CD4-positive, alpha-beta memory T cell (primary cell): ENCODE data around the gene POLR1D. TPM values are rescaled to one million over a fixed set of nuclear protein-coding genes. Genes with fewer than 3 reads are reported as not detected.

ENCODE experiments used
- CTCF ChIA-PET: fragments of 350-600 bp; sonication (Branson Sonifier 250); formaldehyde crosslinking; loops from one replicate; lab custom pipeline; 2021; ENCODE audit warnings: inconsistent platforms; ENCODE audit not compliant: partially characterized antibody; lab: Charles Lee
- POLR2A ChIA-PET: fragments of 350-600 bp; sonication (Branson Sonifier 250); formaldehyde crosslinking; loops from one replicate; lab custom pipeline; 2021; ENCODE audit not compliant: partially characterized antibody; lab: Charles Lee
- DNase-seq, 5 donors: peaks; one replicate each; pipeline versions ENCODE4 v3.0.0 to v3.0.0-alpha.2; 2020 to 2022; ENCODE audit warnings: mixed read lengths in 1 of 5
- H3K27ac ChIP-seq: one replicate; pipeline ENCODE4 v1.7.0; 2013; ENCODE audit warnings: low read depth, low read length
- H3K27me3 ChIP-seq: 2 replicates; pipeline ENCODE4 v1.7.0; 2013; ENCODE audit warnings: mild to moderate bottlenecking, low read length, moderate library complexity; ENCODE audit not compliant: insufficient read depth
- H3K36me3 ChIP-seq: 2 replicates; pipeline ENCODE4 v1.7.0; 2013; ENCODE audit warnings: mild to moderate bottlenecking, low read length, moderate library complexity; ENCODE audit not compliant: insufficient read depth
- H3K4me1 ChIP-seq: 2 replicates; pipeline ENCODE4 v1.7.0; 2013; ENCODE audit warnings: mild to moderate bottlenecking, low read length, moderate library complexity; ENCODE audit not compliant: insufficient read depth
- H3K4me3 ChIP-seq, 2 donors: one replicate each; pipeline ENCODE4 v1.7.0; 2013; ENCODE audit warnings: low read length in 2 of 2, mild to moderate bottlenecking in 1 of 2
- H3K9me3 ChIP-seq, 2 donors: one replicate each; pipeline ENCODE4 v1.7.0; 2013; ENCODE audit warnings: low read length in 2 of 2, control low read depth in 1 of 2; ENCODE audit not compliant: control insufficient read depth in 1 of 2
- H3K27ac Mint-ChIP-seq, 7 donors: one replicate each; pipeline ENCODE4 v1.8.0; 2020 to 2021; ENCODE audit warnings: mixed read lengths in 7 of 7, mild to moderate bottlenecking in 6 of 7, inconsistent platforms in 3 of 7, moderate library complexity in 3 of 7
- H3K27me3 Mint-ChIP-seq, 2 donors: one replicate each; pipeline ENCODE4 v1.8.0; 2020 to 2021; ENCODE audit warnings: mixed read lengths in 2 of 2
- H3K36me3 Mint-ChIP-seq, 2 donors: one replicate each; pipeline ENCODE4 v1.8.0; 2020 to 2021; ENCODE audit warnings: mixed read lengths in 2 of 2, inconsistent platforms in 1 of 2, mild to moderate bottlenecking in 1 of 2
- H3K4me1 Mint-ChIP-seq, 4 donors: one replicate each; pipeline ENCODE4 v1.8.0; 2020 to 2021; ENCODE audit warnings: mixed read lengths in 4 of 4, mild to moderate bottlenecking in 1 of 4
- H3K4me3 Mint-ChIP-seq, 8 donors: one replicate each; pipeline ENCODE4 v1.8.0; 2020 to 2021; ENCODE audit warnings: mixed read lengths in 8 of 8, mild to moderate bottlenecking in 7 of 8, moderate library complexity in 6 of 8, inconsistent platforms in 3 of 8
- H3K9me3 Mint-ChIP-seq, 8 donors: one replicate each; pipeline ENCODE4 v1.8.0; 2020 to 2021; ENCODE audit warnings: mixed read lengths in 8 of 8, mild to moderate bottlenecking in 5 of 8, inconsistent platforms in 3 of 8, moderate library complexity in 1 of 8
- intact Hi-C: fragments of 100-400 bp; cut with micrococcal nuclease; formaldehyde crosslinking; loops from one replicate; pipeline ENCODE4 v1.15.1; 2023
- polyA plus RNA-seq, 2 donors: library from polyadenylated mRNA; unstranded; fragments of 300-500 nt; fragmentation: Illumina TruSeq; gene quantifications; one replicate each; pipeline ENCODE4 v1.2.3, GENCODE V29; 2021
- total RNA-seq, 2 experiments: library from RNA; stranded (reverse); gene quantifications; one replicate each; pipeline ENCODE4 v1.2.3, GENCODE V29; 2021

Gene POLR1D
- total and polyA plus RNA-seq, 4 experiments from 2014 or later = 117 to 152 (median 147) TPM

DNA sequence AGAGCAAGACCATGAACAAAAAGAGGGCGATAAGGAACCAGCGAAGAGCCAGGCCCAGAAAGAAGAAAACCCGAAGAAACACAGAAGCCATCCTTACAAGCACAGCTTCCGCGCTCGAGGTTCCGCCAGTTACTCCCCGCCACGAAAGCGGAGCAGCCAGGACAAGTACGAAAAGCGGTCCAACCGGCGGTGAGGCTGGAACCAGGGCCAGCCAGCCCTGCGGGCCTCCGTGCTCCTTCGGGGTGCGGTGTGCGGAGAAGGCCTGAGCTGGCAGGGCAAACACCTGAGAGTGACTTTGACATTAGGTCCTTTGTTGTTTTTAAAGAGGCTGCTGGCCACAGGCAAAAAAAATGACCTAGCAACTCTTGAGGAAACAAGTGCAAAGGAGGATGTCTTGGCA, 44.1 kb downstream of the POLR1D start:
- H3K27ac Mint-ChIP-seq = no peak overlapping the region
- no peaks in the 10 kb centered on the region for H3K9me3 Mint-ChIP-seq
- no peaks in the 10 kb centered on the region for H3K9me3 ChIP-seq
- no peaks in the 10 kb centered on the region for H3K27me3 ChIP-seq
- H3K36me3 ChIP-seq = peaks cover 8% of the 10 kb centered on the region
- no peaks in the 10 kb centered on the region for H3K27me3 Mint-ChIP-seq
- H3K27ac ChIP-seq = no peak overlapping the region
- intact Hi-C loops = no loop called here
- no peak overlapping the region for H3K4me3 Mint-ChIP-seq
- no peaks in the 10 kb centered on the region for H3K4me1 ChIP-seq
- peaks cover 14 to 21% of the 10 kb centered on the region in 2 donors for H3K36me3 Mint-ChIP-seq
- H3K4me3 ChIP-seq = no peak overlapping the region
- ChIA-PET POLR2A (no interaction called here), CTCF (interaction anchor here (1.6 kb wide), 1 partner anchor 161 kb away, joined by 7 read pairs; no protein-coding TSS in a partner anchor)
- peaks cover 0 to 6% (median 3%) of the 10 kb centered on the region in 4 donors for H3K4me1 Mint-ChIP-seq
- DNase-seq = no peak

GRCh38 chr13:27666951-27667350, 45.3 kb downstream of the POLR1D start:
- ChIA-PET CTCF (interaction anchor here (1.6 kb wide), 1 partner anchor 160 kb away, joined by 7 read pairs; no protein-coding TSS in a partner anchor), POLR2A (no interaction called here)
- Histone ChIP-seq H3K27ac (no peak overlapping the region), H3K9me3 (no peaks in the 10 kb centered on the region), H3K4me1 (no peaks in the 10 kb centered on the region), H3K4me3 (no peak overlapping the region), H3K36me3 (peaks cover 8% of the 10 kb centered on the region), H3K27me3 (no peaks in the 10 kb centered on the region)
- peaks cover 0 to 4% (median 2%) of the 10 kb centered on the region in 4 donors for H3K4me1 Mint-ChIP-seq
- no peaks in the 10 kb centered on the region for H3K9me3 Mint-ChIP-seq
- DNase-seq = no peak
- intact Hi-C loops = no loop called here
- H3K27ac Mint-ChIP-seq = peak overlapping the region in 3 of 7 donors; percentile 32 to 62 (median 54)
- no peaks in the 10 kb centered on the region for H3K27me3 Mint-ChIP-seq
- H3K36me3 Mint-ChIP-seq = peaks cover 13 to 21% of the 10 kb centered on the region in 2 donors
- no peak overlapping the region for H3K4me3 Mint-ChIP-seq

- peaks cover 13 to 23% of the 10 kb centered on the region in 2 donors for H3K36me3 Mint-ChIP-seq
- H3K27me3 ChIP-seq = no peaks in the 10 kb centered on the region
- H3K9me3 ChIP-seq = no peaks in the 10 kb centered on the region
- ChIA-PET POLR2A (no interaction called here), CTCF (interaction anchor here (1.1 kb wide), 1 partner anchor 9 kb away, joined by 5 read pairs; no protein-coding TSS in a partner anchor)
- H3K4me1 ChIP-seq = no peaks in the 10 kb centered on the region
- intact Hi-C loops = no loop called here
- H3K27ac Mint-ChIP-seq = no peak overlapping the region
- peaks cover 0 to 3% (median 1%) of the 10 kb centered on the region in 4 donors for H3K4me1 Mint-ChIP-seq
- no peak for DNase-seq
- no peak overlapping the region for H3K4me3 Mint-ChIP-seq
- H3K4me3 ChIP-seq = no peak overlapping the region
- no peak overlapping the region for H3K27ac ChIP-seq
- H3K36me3 ChIP-seq = peaks cover 8% of the 10 kb centered on the region
- no peaks in the 10 kb centered on the region for H3K27me3 Mint-ChIP-seq
- peaks cover 0 to 7% (median 0%) of the 10 kb centered on the region in 8 donors for H3K9me3 Mint-ChIP-seq
Observed at GRCh38 chr13:27667946-27668345, 46.3 kb downstream of the POLR1D start.

DNA sequence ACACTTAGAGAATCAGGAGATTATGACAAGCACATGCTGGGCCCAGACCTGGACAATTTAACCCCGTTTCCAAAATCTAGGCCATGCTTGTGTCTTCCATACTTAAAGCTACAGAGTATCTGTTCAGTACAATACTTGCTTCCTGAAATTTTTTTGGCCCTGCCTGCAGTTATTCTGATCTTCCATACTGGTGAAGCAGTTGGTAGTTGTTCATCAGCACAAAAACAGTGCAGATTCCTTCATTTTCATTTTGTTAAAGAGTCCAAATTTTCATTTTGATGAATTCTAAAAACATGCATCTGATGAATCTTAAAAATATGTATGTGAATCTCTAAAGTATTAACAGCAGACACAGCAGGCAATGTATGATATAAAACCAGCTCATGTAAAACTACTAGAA, 49.2 kb downstream of the POLR1D start:
- Histone ChIP-seq H3K36me3 (peaks cover 2% of the 10 kb centered on the region), H3K4me3 (no peak overlapping the region), H3K4me1 (no peaks in the 10 kb centered on the region), H3K9me3 (no peaks in the 10 kb centered on the region), H3K27me3 (no peaks in the 10 kb centered on the region), H3K27ac (no peak overlapping the region)
- CTCF ChIA-PET = no interaction called here
- Mint-ChIP-seq H3K36me3 (peaks cover 6 to 8% of the 10 kb centered on the region in 2 donors), H3K9me3 (peaks cover 0 to 7% (median 0%) of the 10 kb centered on the region in 8 donors), H3K4me1 (no peaks in the 10 kb centered on the region), H3K4me3 (no peak overlapping the region), H3K27me3 (no peaks in the 10 kb centered on the region), H3K27ac (no peak overlapping the region)
- DNase-seq = no peak
- POLR2A ChIA-PET = no interaction called here
- intact Hi-C loops = no loop called here

GRCh38 chr13:27672025-27672424, 50.3 kb downstream of the POLR1D start:
- H3K27ac Mint-ChIP-seq = no peak overlapping the region
- ChIA-PET CTCF (no interaction called here), POLR2A (no interaction called here)
- Histone ChIP-seq H3K4me1 (no peaks in the 10 kb centered on the region), H3K36me3 (no peaks in the 10 kb centered on the region), H3K27ac (no peak overlapping the region), H3K9me3 (no peaks in the 10 kb centered on the region), H3K27me3 (no peaks in the 10 kb centered on the region), H3K4me3 (no peak overlapping the region)
- H3K4me3 Mint-ChIP-seq = no peak overlapping the region
- H3K4me1 Mint-ChIP-seq = no peaks in the 10 kb centered on the region
- peaks cover 0 to 7% (median 0%) of the 10 kb centered on the region in 8 donors for H3K9me3 Mint-ChIP-seq
- DNase-seq = no peak
- intact Hi-C loops = no loop called here
- peaks cover 1 to 2% of the 10 kb centered on the region in 2 donors for H3K36me3 Mint-ChIP-seq
- no peaks in the 10 kb centered on the region for H3K27me3 Mint-ChIP-seq

Other genes starting within 250 kb of the POLR1D start
- gene GTF3A, start 197.3 kb upstream of the POLR1D start, total RNA-seq = 100 to 1,000 TPM; 225 to 236 TPM
- 100 to 1,000 TPM; 596 to 688 TPM for gene GTF3A, start 197.3 kb upstream of the POLR1D start, polyA plus RNA-seq
- gene MTIF3, start 171.3 kb upstream of the POLR1D start, total RNA-seq = 10 to 100 TPM; 86.4 to 92.4 TPM
- 10 to 100 TPM; 85.6 to 94.4 TPM for gene MTIF3, start 171.3 kb upstream of the POLR1D start, polyA plus RNA-seq
- gene LNX2, start 1.4 kb upstream of the POLR1D start, total RNA-seq = 10 to 100 TPM; 11.8 to 13.0 TPM
- 1 to 10 TPM; 6.6 to 6.8 TPM for gene LNX2, start 1.4 kb upstream of the POLR1D start, polyA plus RNA-seq
- gene GSX1, start 170.6 kb downstream of the POLR1D start, total RNA-seq = not detected
- gene GSX1, start 170.6 kb downstream of the POLR1D start, polyA plus RNA-seq = not detected